Stimulated activated CD8-positive, alpha-beta memory T cell treated with anti-CD3 and anti-CD28 coated beads, Interleukin-12 subunit alpha, Interleukin-12 subunit beta, amount 100 ng/mL, for 24 hours (primary cell): ENCODE data around the gene WDR93.

Experiments
- DNase-seq: peaks from one replicate; pipeline ENCODE4 v3.0.0-alpha.2; 2020; ENCODE audit errors: extremely low read depth

WDR93 gene

DNA sequence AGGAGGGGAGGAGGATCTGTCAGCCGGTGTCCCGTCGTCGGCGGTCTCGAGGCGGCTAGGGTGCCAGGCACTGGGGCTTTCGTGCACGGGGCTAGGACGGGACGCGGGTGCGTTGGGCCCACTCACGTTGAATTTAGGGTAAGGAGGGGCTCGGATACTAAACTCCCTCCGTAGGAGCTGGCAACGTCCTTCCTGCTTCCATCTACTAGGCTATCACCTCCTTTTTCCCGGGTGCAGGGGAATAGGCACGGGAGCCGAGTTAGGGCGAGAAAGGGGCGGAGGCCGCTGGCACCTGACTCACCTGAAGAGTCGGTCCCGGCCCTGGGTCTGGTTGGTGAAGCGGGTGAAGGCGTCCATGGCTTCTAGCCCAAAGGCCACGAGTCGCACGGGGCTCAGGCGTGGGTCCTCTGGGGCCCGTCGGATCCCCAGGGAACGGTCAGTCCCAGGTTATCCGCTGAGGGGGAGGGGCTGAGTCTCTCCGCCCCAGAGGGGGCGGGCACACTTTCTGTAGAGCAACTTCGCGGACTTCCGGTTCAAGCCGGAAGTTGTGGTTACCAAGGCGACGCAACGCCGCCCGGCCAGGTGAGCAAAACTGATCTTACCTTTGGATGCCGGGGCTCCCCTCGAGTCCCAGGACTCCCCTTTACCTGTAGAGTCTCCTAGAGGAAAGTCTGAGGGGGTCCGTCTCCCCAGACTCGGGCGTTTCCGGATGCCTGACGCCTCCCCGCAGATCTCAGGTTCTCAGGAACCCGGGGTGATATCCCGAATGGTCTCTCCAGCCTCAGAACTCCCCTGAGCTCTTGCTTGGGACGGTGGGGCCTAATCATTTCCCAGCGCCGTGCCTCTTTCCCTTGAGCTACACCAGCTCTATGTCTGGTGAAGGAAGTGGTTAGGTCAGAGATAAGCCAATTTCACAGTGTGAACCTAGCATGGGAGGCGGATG lies at the start of gene WDR93, which contains the start of gene PEX11A:
WDR93 (plus strand) TSS at position 536 of the 943 bp plus-strand sequence. CDS start 10,936 bp downstream, outside the sequence.
PEX11A (minus strand) TSS at position 479 of the 943 bp plus-strand sequence; CDS start at position 357, 122 bp downstream.
- DNase-seq: peak; percentile 47

GRCh38 chr15:89641053-89641452 lies 49.6 kb upstream of the WDR93 start:
- DNase-seq: no peak

- no peak for DNase-seq
These were observed 48.5 kb upstream of the WDR93 start for GRCh38 chr15:89642106-89642505.

GRCh38 chr15:89645680-89646079 lies 44.9 kb upstream of the WDR93 start:
- no peak for DNase-seq

- DNase-seq: no peak
These were observed 44.0 kb upstream of the WDR93 start for GRCh38 chr15:89646416-89647141.

- DNase-seq: peak; percentile 26
These were observed 43.3 kb upstream of the WDR93 start for GRCh38 chr15:89647191-89647851.

DNA sequence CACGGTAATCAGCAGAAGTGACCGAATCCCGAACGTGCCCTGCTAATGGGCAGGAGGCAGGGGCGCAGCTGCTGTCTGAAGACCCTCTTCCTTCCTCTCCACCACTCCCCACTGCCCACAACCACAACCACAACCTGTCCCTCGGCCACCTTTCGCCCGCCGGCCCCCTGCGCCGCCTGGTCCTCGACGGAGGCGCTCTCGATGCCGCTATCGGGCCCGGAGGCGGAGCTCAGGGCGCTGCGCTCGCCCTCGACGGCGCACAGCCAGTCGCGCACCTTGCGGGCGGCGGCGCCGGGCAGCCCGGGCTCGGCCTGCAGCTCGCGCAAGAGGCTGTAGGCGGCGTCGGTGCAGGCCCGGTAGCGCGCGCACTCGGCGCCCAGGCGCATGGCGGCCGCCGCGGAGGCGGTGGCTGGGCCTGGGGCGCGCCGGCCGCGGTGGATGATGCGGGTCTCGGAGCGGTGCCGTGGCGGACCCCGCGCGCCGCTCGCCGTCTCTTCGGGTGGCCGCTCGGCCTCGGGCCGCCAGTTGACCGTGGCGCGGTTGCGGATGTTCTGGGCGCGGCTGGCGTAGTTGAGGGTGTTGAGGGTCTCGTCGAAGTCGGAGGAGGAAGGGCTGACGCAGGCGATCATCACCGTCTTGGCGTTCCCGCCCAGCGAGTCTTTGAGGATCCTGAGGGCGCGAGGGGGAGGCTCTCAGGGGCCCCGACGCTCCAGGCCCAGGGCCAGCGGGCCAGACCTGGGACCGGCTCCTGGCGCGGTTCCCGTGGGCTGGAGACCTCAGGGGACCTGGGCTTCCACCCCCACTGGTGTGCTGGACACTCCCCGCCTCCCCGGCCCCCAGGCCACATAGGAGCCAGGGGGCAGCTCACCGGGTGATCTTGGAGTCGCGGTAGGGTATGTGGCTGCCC lies 42.3 kb upstream of the WDR93 start:
- no peak for DNase-seq

GRCh38 chr15:89649013-89649625 lies 41.5 kb upstream of the WDR93 start:
- no peak for DNase-seq

DNA sequence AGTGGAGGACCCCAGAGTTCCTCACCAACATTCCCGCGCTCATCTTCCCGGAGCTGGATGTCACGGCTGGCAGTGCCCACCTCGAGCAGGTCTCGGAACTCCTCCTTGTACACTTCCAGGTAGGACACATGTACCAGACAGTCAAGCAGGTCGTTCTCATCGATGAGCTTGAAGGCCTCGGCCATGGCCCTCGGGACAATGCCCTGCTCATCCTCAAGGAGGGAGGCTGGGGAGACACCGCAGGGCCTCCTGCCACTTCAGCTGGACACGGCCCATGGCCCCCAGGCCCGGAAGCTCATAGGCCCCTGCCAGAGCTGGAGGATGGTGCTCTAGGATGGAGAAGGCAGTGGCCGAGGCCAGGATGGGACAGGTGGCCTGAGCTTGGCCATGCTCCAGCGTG lies 40.9 kb upstream of the WDR93 start:
- no peak for DNase-seq

DNA sequence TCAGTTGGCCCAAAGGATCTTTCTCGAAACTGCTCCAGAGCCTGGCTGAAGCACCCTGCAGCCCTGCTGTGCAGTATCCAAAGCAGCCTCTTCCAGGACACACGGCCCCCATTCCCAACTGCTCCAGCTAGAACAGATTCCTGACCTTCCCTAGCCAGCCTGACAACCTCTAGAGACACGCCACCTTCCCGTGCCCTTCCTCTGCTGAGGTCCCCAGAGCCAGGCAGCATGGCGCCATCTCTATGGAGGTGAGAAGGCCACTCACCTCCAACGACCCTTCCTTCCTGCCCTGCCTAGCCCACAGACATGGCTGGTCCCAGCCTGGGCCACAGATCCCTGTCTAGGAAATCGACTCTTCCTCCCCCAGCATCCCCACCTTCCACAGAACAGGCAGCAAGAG lies 38.5 kb upstream of the WDR93 start:
- no peak for DNase-seq

- no peak for DNase-seq
These were observed 37.9 kb upstream of the WDR93 start for GRCh38 chr15:89652666-89653065.

DNA sequence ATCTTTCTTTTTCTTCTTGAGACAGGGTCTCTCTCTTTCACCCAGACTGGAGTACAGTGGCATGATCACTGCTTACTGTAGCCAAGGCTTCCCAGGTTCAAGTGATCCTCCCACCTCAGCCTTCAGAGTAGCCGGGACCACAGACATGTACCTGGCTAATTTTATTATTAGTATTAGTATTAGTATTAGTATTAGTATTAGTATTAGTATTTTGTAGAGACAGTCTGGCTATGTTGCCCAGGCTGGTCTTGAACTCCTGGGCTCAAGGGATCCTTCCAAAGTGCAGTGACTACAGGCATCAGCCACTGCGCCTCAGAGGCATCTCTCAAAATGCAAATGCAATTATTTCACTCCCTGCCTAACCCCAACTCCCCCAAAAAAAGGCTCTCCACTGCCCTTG lies 37.0 kb upstream of the WDR93 start:
- no peak for DNase-seq

DNA sequence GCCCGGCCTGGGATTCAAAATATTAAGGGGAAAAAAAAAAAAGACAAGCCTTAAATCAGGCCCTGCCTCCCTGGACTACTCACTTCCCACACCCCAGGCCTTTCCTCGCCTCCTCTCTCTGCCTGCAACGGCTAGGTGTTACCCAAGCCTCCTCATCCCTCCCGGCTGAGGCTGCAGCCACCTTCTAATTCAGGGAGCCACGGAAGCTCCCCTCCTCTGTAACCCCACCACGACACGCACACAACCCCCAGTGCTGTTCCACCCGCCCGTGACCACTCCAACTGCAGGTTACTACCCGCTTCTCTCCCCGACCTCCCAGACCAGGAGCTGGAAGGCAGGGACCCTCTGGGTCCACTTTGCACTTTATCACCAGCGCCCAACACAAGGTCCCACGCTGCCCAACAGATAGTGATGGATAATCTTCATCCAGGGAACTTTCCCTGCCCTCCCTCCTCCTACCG lies 36.3 kb upstream of the WDR93 start:
- DNase-seq: no peak

DNA sequence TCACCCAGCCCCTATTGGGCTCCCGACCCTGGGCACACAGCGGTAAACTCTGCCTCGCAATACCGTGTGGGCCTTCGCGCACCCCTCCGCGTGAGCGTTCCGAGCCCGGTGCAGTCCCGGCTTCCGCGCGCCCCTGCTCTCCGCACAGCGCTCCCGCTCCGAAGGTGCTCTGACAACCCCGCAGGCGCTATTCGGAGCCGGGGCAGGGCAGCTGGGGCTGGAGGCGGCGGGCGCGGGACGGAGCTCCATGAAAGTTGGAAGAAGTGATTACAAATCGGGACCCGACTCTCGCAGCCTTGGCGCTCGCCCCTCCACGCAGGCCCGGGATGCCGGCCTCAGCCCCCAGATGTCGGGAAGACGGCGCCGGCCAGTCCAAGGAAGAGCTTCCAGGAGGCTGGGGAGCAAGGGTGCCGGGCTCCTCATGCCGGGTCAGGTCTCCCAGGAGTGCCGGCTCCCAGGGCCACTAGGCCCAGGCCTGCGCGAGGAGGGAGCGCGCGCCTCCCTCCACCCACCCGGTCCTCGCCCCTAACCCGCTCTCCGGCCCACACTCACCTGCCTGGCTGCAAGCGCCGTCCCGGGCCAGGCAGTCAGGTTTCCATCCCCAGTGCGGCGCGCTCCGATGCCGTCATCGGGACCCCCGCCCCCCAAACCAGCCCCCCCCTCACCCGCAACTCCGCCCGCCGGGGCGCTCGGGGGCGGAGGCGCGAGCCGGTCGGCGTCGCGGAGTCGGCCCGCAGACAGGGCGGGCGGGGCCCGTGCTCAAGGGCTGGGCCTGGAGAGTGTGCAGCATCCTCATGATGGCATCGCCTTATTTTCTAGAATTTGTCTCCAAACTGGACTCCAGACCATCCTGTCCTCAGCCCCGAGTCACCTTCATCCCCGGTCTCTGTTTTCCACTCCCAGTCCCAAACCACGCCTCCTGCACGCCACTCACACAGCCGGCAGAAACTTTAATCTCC lies 35.5 kb upstream of the WDR93 start, which contains the start of gene KIF7:
KIF7 (minus strand) TSS at position 621 of the 959 bp plus-strand sequence. CDS start 2,537 bp downstream, outside the sequence.
- no peak for DNase-seq

GRCh38 chr15:89656116-89656815 lies 34.3 kb upstream of the WDR93 start:
- no peak for DNase-seq

DNA sequence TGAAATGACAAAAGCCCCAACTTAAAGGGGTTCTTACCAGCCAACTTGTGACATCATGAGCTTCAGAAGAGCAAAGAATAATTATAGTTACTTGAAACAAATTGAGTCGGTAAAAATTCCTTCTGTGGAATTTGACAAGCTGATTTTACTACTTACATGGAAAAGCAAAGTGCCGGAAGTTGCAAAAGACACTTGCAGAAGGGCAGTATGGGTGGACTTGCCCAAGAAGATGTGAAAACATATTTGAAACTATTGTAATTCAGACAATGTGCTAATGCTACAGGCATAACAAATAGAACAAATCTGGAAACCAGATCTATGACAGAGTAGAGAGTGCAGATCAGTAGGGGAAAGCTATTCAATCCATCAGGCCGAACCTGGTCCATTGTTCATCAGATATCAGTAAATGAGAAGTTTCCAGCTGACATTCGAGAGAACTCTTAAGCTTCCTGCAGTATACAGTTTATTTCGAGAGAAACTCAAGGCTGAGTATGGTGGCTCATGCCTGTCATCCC lies 32.9 kb upstream of the WDR93 start:
- DNase-seq: no peak

DNA sequence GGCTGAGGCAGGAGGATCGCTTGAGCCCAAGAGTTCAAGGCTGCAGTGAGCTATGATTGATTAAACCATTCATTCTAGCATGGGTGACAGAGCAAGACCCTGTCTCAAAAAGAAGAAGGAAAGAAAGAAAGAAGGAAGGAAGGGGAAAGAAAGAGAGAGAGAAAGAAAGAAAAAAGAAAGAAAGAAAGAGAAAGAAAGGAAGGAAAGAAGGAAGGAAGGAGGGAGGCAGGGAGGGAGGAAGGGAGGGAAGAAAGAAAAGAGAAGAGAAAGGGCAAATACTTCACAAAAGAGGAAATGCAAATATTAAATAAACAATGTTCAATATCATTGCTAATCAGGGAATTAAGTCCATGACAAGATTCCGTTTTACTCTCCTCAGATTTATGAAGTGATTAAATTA lies 31.3 kb upstream of the WDR93 start:
- no peak for DNase-seq

- no peak for DNase-seq
These were observed 30.1 kb upstream of the WDR93 start for GRCh38 chr15:89660556-89660955.
